Measurements from ENCODE around the gene ZNRF2.
"Not testable (repeated sequence)": the region's sequence is repeated elsewhere in the genome, so short reads cannot be mapped to it uniquely, and the experiment has no call there.

Gene ZNRF2

GRCh38 chr7:30363778-30364563 lies 79.6 kb downstream of the ZNRF2 start:
- DNase-seq (ENCODE audit: low spot score) = no peak

GRCh38 chr7:30364773-30365172 lies 80.4 kb downstream of the ZNRF2 start:
- DNase-seq (ENCODE audit: low spot score) = no peak

GRCh38 chr7:30365621-30366020 lies 81.2 kb downstream of the ZNRF2 start:
- no peak for DNase-seq (ENCODE audit: low spot score)

GRCh38 chr7:30366606-30367005 lies 82.2 kb downstream of the ZNRF2 start:
- no peak for DNase-seq (ENCODE audit: low spot score)

GRCh38 chr7:30367561-30367960 lies 83.2 kb downstream of the ZNRF2 start:
- no peak for DNase-seq (ENCODE audit: low spot score)

- no peak for DNase-seq (ENCODE audit: low spot score)
Measured at GRCh38 chr7:30369879-30370278, 85.5 kb downstream of the ZNRF2 start.

- DNase-seq (ENCODE audit: low spot score) = no peak
Measured at GRCh38 chr7:30371321-30371720, 86.9 kb downstream of the ZNRF2 start.

- DNase-seq (ENCODE audit: low spot score) = no peak
Measured at GRCh38 chr7:30378275-30378674, 93.9 kb downstream of the ZNRF2 start.

- DNase-seq (ENCODE audit: low spot score) = no peak
Measured at GRCh38 chr7:30379131-30379530, 94.7 kb downstream of the ZNRF2 start.

- DNase-seq (ENCODE audit: low spot score) = no peak
Measured at GRCh38 chr7:30379741-30380140, 95.3 kb downstream of the ZNRF2 start.

GRCh38 chr7:30380294-30380693 lies 95.9 kb downstream of the ZNRF2 start:
- DNase-seq (ENCODE audit: low spot score) = no peak

- not testable (repeated sequence) for DNase-seq (ENCODE audit: low spot score)
Measured at GRCh38 chr7:30380824-30381223, 96.4 kb downstream of the ZNRF2 start.

GRCh38 chr7:30382607-30383006 lies 98.2 kb downstream of the ZNRF2 start:
- no peak for DNase-seq (ENCODE audit: low spot score)

GRCh38 chr7:30389791-30390190 lies 105.4 kb downstream of the ZNRF2 start:
- DNase-seq (ENCODE audit: low spot score) = no peak

- DNase-seq (ENCODE audit: low spot score) = no peak
Measured at GRCh38 chr7:30390736-30391636, 106.6 kb downstream of the ZNRF2 start.

GRCh38 chr7:30391806-30392205 lies 107.4 kb downstream of the ZNRF2 start:
- no peak for DNase-seq (ENCODE audit: low spot score)

GRCh38 chr7:30395676-30396075 lies 111.3 kb downstream of the ZNRF2 start:
- DNase-seq (ENCODE audit: low spot score) = no peak

GRCh38 chr7:30396389-30396788 lies 112.0 kb downstream of the ZNRF2 start:
- DNase-seq (ENCODE audit: low spot score) = no peak

- no peak for DNase-seq (ENCODE audit: low spot score)
Measured at GRCh38 chr7:30403477-30403876, 119.1 kb downstream of the ZNRF2 start.

GRCh38 chr7:30405179-30405578 lies 120.8 kb downstream of the ZNRF2 start:
- no peak for DNase-seq (ENCODE audit: low spot score)

GRCh38 chr7:30406664-30407425 lies 122.4 kb downstream of the ZNRF2 start:
- no peak for DNase-seq (ENCODE audit: low spot score)

GRCh38 chr7:30411173-30411572 lies 126.8 kb downstream of the ZNRF2 start:
- no peak for DNase-seq (ENCODE audit: low spot score)
